ENCODE results near the gene LARGE1. TPM values are rescaled to one million over a fixed set of nuclear protein-coding genes. Genes with fewer than 3 reads are reported as not detected.

LARGE1 gene
- total RNA-seq, 4 donors from 2014 or later: 78.1 to 156 (median 104) TPM

DNA sequence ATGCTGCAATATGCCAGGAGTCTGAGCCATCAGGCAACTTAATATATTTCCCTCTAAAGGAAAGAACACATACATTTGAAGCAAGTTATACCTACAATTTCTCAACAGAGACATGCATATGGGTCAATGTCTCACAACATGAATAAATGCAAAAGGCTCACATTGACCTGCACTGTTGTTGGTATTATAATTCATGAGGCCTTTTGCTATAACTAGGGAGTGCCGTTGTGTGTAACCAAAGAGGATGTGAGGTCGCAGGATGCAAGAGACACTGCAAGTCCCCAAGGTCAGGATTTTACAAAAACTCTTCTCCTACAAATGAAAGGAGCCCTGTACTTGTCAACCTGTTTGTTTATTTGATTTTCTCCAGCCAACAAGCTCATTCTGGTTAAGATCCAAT, 250.5 kb downstream of the LARGE1 start:
- no peak for DNase-seq
- no peaks in the 10 kb centered on the region for H3K36me3 ChIP-seq
- no peaks in the 10 kb centered on the region for H3K9me3 ChIP-seq
- no peak for TF ChIP-seq POLR2A (IDR thresholded peaks at IDR 0.05)
- TF ChIP-seq, protein P1, sequence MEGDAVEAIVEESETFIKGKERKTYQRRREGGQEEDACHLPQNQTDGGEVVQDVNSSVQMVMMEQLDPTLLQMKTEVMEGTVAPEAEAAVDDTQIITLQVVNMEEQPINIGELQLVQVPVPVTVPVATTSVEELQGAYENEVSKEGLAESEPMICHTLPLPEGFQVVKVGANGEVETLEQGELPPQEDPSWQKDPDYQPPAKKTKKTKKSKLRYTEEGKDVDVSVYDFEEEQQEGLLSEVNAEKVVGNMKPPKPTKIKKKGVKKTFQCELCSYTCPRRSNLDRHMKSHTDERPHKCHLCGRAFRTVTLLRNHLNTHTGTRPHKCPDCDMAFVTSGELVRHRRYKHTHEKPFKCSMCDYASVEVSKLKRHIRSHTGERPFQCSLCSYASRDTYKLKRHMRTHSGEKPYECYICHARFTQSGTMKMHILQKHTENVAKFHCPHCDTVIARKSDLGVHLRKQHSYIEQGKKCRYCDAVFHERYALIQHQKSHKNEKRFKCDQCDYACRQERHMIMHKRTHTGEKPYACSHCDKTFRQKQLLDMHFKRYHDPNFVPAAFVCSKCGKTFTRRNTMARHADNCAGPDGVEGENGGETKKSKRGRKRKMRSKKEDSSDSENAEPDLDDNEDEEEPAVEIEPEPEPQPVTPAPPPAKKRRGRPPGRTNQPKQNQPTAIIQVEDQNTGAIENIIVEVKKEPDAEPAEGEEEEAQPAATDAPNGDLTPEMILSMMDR (IDR thresholded peaks at IDR 0.05): no peak
- peaks cover 0 to 9% (median 0%) of the 10 kb centered on the region in 4 donors for H3K4me1 ChIP-seq
- H3K4me3 ChIP-seq: no peak overlapping the region
- no peak overlapping the region for H3K27ac ChIP-seq
- H3K27me3 ChIP-seq: no peaks in the 10 kb centered on the region

DNA sequence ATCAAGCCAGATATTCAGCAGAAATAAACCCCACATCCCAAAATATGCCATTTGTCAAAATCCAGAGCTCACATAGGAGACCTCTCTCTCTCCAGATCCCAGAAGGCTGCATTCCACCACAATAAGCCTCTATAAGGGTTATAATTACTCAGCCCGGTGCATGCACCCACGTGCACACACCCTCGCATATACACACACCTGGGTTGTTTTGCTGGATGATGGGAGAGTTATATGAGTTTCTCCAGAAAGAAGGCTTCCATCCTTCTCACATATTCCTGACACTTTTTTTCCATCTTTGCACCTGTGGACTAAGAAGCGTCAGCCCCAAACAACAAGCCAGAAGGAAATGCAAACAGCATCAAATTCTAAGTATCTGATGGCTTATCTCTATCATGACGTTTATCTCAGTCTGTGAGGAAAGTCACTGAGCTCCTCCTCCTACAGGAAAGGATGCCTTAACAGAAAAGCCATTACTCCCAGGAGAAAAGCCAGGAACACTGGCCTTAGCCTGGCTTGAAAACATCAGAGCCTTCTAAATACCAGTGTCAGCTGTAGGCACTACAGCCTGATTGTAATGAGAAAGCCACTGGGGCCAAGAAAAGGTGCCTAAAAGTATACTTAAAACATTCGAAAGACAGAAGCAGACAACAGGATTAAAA, 253.2 kb downstream of the LARGE1 start:
- Histone ChIP-seq H3K4me3 (no peak overlapping the region), H3K4me1 (peaks cover 0 to 9% (median 0%) of the 10 kb centered on the region in 4 donors), H3K9me3 (no peaks in the 10 kb centered on the region), H3K27me3 (no peaks in the 10 kb centered on the region), H3K36me3 (no peaks in the 10 kb centered on the region), H3K27ac (no peak overlapping the region)
- DNase-seq: no peak
- no peak for TF ChIP-seq POLR2A (IDR thresholded peaks at IDR 0.05)
- TF ChIP-seq, protein P1 (IDR thresholded peaks at IDR 0.05): no peak

DNA sequence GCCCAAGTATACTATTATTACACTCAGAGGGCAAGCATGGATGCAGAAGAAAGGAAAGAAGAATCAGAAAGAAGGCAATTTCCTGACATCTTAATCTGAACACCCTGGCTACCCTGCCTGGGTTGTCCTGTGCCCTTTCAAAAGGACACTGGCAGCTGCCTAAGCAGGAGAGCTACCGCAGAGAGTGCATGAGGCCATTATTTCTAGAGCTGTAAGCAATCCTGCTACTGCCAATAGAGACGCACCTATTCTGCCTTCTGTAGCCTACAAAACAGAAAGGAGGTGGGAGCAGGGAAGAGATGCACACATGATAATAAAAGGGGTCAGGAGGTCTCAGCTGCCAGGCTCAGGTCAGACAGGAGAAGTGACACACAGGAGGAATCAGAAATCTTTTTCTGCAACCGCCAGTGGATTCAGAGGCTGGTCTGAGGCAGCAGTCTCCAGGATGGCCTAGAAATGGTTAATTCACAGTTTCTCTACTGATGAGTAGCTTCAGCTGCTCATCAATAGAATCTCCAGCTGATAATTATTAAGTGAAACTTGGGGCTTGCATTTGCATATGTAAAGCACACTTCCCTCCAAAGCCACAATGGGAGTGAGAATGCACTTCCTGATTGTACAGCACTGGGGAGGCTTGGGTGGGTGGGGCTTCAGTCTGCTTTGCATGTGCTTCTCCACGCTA, 253.9 kb downstream of the LARGE1 start:
- H3K9me3 ChIP-seq: no peaks in the 10 kb centered on the region
- H3K36me3 ChIP-seq: no peaks in the 10 kb centered on the region
- TF ChIP-seq, protein P1 (IDR thresholded peaks at IDR 0.05): no peak
- TF ChIP-seq POLR2A (IDR thresholded peaks at IDR 0.05): no peak
- DNase-seq: peak in 1 of 3 donors; percentile 42
- no peaks in the 10 kb centered on the region for H3K27me3 ChIP-seq
- H3K27ac ChIP-seq: no peak overlapping the region
- H3K4me3 ChIP-seq: no peak overlapping the region
- H3K4me1 ChIP-seq: peaks cover 0 to 9% (median 0%) of the 10 kb centered on the region in 4 donors

DNA sequence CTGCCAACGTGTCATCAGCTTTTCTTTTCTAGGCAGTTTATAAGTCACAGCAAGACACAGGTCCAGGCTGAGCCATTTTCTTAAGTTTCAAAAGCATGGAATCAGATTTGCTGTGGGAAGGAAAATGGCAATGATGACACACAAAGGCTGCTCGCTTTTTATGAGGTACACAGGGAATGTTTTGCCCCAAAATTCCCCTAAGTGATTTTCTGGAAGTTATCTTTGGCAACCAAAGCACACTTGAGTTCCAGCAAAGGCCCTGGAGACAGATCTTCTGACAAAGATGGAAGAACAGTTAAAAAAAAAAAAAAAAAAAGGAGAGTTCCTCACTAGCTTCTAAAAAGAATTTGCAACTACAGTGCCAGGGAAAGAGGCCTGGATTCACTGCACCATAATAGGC, 260.8 kb downstream of the LARGE1 start:
- Histone ChIP-seq H3K27ac (no peak overlapping the region), H3K27me3 (no peaks in the 10 kb centered on the region), H3K4me1 (no peaks in the 10 kb centered on the region), H3K36me3 (no peaks in the 10 kb centered on the region), H3K9me3 (no peaks in the 10 kb centered on the region), H3K4me3 (no peak overlapping the region)
- TF ChIP-seq POLR2A (IDR thresholded peaks at IDR 0.05): no peak
- TF ChIP-seq, protein P1 (IDR thresholded peaks at IDR 0.05): no peak
- no peak for DNase-seq

DNA sequence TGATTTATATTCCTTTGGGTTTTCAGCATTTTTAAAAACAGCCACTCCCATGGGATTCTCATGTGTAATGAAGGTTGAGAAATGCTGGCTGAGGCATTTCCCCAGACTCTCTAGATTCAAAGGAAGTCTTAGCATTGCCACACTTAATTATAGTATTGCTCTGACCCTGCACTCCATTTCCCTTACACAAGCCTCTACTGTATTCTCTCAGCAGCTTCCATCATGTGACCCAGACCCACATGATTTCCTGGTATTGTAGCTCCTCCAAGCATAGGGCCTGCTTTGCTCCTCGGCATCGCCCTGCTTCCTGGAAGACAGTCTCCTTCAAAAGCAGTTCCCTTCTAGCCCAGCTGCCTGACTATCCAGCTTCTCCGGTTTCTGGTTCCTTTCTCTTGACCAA, 261.5 kb downstream of the LARGE1 start:
- peak in 1 of 3 donors; percentile 48 for DNase-seq
- no peaks in the 10 kb centered on the region for H3K36me3 ChIP-seq
- no peaks in the 10 kb centered on the region for H3K9me3 ChIP-seq
- H3K4me1 ChIP-seq: no peaks in the 10 kb centered on the region
- H3K27me3 ChIP-seq: no peaks in the 10 kb centered on the region
- H3K27ac ChIP-seq: no peak overlapping the region
- no peak for TF ChIP-seq POLR2A (IDR thresholded peaks at IDR 0.05)
- TF ChIP-seq, protein P1 (IDR thresholded peaks at IDR 0.05): no peak
- no peak overlapping the region for H3K4me3 ChIP-seq

Measured in Peyer's patch (tissue), 4 donors.